Muscle of leg (tissue), 16 donors: ENCODE results near the gene CSRP2. TPM values are rescaled to one million over a fixed set of nuclear protein-coding genes. Genes with fewer than 3 reads are reported as not detected.

Source experiments
- DNase-seq: peaks from one replicate; pipeline ENCODE4 v3.0.0; 2013
- H3K27ac ChIP-seq: one replicate; pipeline ENCODE4 v1.5.1; 2013; ENCODE audit warnings: mild to moderate bottlenecking, low read length, control low read depth
- H3K27me3 ChIP-seq: one replicate; pipeline ENCODE4 v1.6.1; 2013; ENCODE audit warnings: low read length; ENCODE audit not compliant: control insufficient read depth, insufficient read depth
- H3K36me3 ChIP-seq: one replicate; pipeline ENCODE4 v1.6.1; 2013; ENCODE audit warnings: low read length; ENCODE audit not compliant: control insufficient read depth, insufficient read depth
- H3K4me1 ChIP-seq: one replicate; pipeline ENCODE4 v1.6.1; 2013; ENCODE audit warnings: low read length; ENCODE audit not compliant: control insufficient read depth, insufficient read depth
- H3K4me3 ChIP-seq: one replicate; pipeline ENCODE4 v1.5.1; 2013; ENCODE audit warnings: low read length, control low read depth
- H3K9me3 ChIP-seq: replicated peaks from 2 replicates; pipeline ENCODE4 v1.6.1; 2013; ENCODE audit warnings: low read depth, low read length; ENCODE audit not compliant: control insufficient read depth
- WGBS: methylation state at CpG from one replicate; pipeline ENCODE4 v1.1.5; 2013; ENCODE audit warnings: missing lambda C conversion rate; ENCODE audit not compliant: insufficient coverage; 5-methylcytosine and 5-hydroxymethylcytosine counted together
- long read RNA-seq, 11 donors: transcript quantifications; one replicate each; lab custom pipeline, GENCODE V29; 2026
- polyA plus RNA-seq, 8 donors: library from polyadenylated mRNA; unstranded; fragments of 120-200 nt; gene quantifications; one replicate each; pipeline versions ENCODE4 v1.2.1 to v1.2.3, GENCODE V29; 2013; ENCODE audit warnings: inconsistent platforms in 1 of 8, low replicate concordance in 1 of 8; ENCODE audit not compliant: insufficient read length in 8 of 8, insufficient read depth in 1 of 8
- total RNA-seq: library from RNA; stranded (reverse); fragments of 120-200 nt; gene quantifications from one replicate; pipeline ENCODE4 v1.2.4, GENCODE V29; 2013

CSRP2 gene
- total RNA-seq (40.8 TPM), polyA plus RNA-seq (10 to 100 TPM; 32.3 to 71.7 (median 45.2) TPM)
- long read RNA-seq, donor 1, transcript CSRP2-201 (6 exons, 943 nt), result major isoform, 9 of 10 reads
- long read RNA-seq, donor 1, partial matches to known transcripts, result 0 of 10 reads
- long read RNA-seq, donor 1, other reads (novel, unspliced or antisense), result 0 of 10 reads
- long read RNA-seq, donor 2, partial matches to known transcripts, result 0 of 1 reads
- long read RNA-seq, donor 2, other reads (novel, unspliced or antisense), result 0 of 1 reads
- long read RNA-seq, donor 3, transcript CSRP2-201 (6 exons, 943 nt), result major isoform, 14 of 17 reads
- long read RNA-seq, donor 3, partial matches to known transcripts, result 0 of 17 reads
- long read RNA-seq, donor 3, other reads (novel, unspliced or antisense), result 0 of 17 reads
- long read RNA-seq, donor 4, transcript CSRP2-201 (6 exons, 943 nt), result major isoform, 7 of 11 reads
- long read RNA-seq, donor 4, partial matches to known transcripts, result 0 of 11 reads
- long read RNA-seq, donor 4, other reads (novel, unspliced or antisense), result 0 of 11 reads
- long read RNA-seq, donor 5, full-length matches to known transcripts, result 78 of 100 reads
- long read RNA-seq, donor 5, partial matches to known transcripts, result 22 of 100 reads
- long read RNA-seq, donor 5, other reads (novel, unspliced or antisense), result 0 of 100 reads
- long read RNA-seq, donor 6, full-length matches to known transcripts, result 40 of 47 reads
- long read RNA-seq, donor 6, partial matches to known transcripts, result 7 of 47 reads
- long read RNA-seq, donor 6, other reads (novel, unspliced or antisense), result 0 of 47 reads
- long read RNA-seq, donor 7, full-length matches to known transcripts, result 45 of 65 reads
- long read RNA-seq, donor 7, partial matches to known transcripts, result 20 of 65 reads
- long read RNA-seq, donor 7, other reads (novel, unspliced or antisense), result 0 of 65 reads
- long read RNA-seq, donor 8, full-length matches to known transcripts, result 20 of 20 reads
- long read RNA-seq, donor 8, partial matches to known transcripts, result 0 of 20 reads
- long read RNA-seq, donor 8, other reads (novel, unspliced or antisense), result 0 of 20 reads
- long read RNA-seq, donor 9, full-length matches to known transcripts, result 21 of 21 reads
- long read RNA-seq, donor 9, partial matches to known transcripts, result 0 of 21 reads
- long read RNA-seq, donor 9, other reads (novel, unspliced or antisense), result 0 of 21 reads
- long read RNA-seq, donor 10, full-length matches to known transcripts, result 39 of 49 reads
- long read RNA-seq, donor 10, partial matches to known transcripts, result 10 of 49 reads
- long read RNA-seq, donor 10, other reads (novel, unspliced or antisense), result 0 of 49 reads
- long read RNA-seq, donor 11, full-length matches to known transcripts, result 23 of 23 reads
- long read RNA-seq, donor 11, partial matches to known transcripts, result 0 of 23 reads
- long read RNA-seq, donor 11, other reads (novel, unspliced or antisense), result 0 of 23 reads

- no peaks in the 10 kb centered on the region for H3K36me3 ChIP-seq
- WGBS, result under 1% methylated on average over 61 of the region's 71 CpGs
Measured at GRCh38 chr12:76878899-76879709, at the start of gene CSRP2. Gene CSRP2 (minus strand): TSS chr12:76879019. CDS start chr12:76866260, 12,759 bp downstream.

GRCh38 chr12:76927170-76927784 is 48.5 kb upstream of the CSRP2 start:
- WGBS, result no CpG with 5 or more reads among the region's 2 CpGs
- Histone ChIP-seq H3K4me1 (no peaks in the 10 kb centered on the region), H3K36me3 (no peaks in the 10 kb centered on the region), H3K4me3 (no peak overlapping the region), H3K9me3 (no peaks in the 10 kb centered on the region), H3K27ac (no peak overlapping the region), H3K27me3 (no peaks in the 10 kb centered on the region)
- DNase-seq, result no peak

More at GRCh38 chr12:76878899-76879709, at the start of gene CSRP2:
- H3K27me3 ChIP-seq, result peaks cover 8% of the 10 kb centered on the region
- peak; percentile 94 for DNase-seq
- H3K4me1 ChIP-seq, result peaks cover 13% of the 10 kb centered on the region
- peak within 1 kb of the TSS; percentile 94 for H3K27ac ChIP-seq
- H3K9me3 ChIP-seq, result peaks cover 2% of the 10 kb centered on the region
- H3K4me3 ChIP-seq, result peak within 1 kb of the TSS; percentile 75

GRCh38 chr12:76925135-76925534 is 46.3 kb upstream of the CSRP2 start:
- no peaks in the 10 kb centered on the region for H3K4me1 ChIP-seq
- no peak for DNase-seq
- no peak overlapping the region for H3K27ac ChIP-seq
- H3K9me3 ChIP-seq, result no peaks in the 10 kb centered on the region
- H3K27me3 ChIP-seq, result no peaks in the 10 kb centered on the region
- H3K4me3 ChIP-seq, result no peak overlapping the region
- H3K36me3 ChIP-seq, result no peaks in the 10 kb centered on the region
- no CpG with 5 or more reads among the region's 1 CpG for WGBS

GRCh38 chr12:76922866-76923265 is 44.0 kb upstream of the CSRP2 start:
- H3K27me3 ChIP-seq, result no peaks in the 10 kb centered on the region
- no peaks in the 10 kb centered on the region for H3K36me3 ChIP-seq
- 67% methylated on average over 1 of the region's 2 CpGs for WGBS
- H3K4me1 ChIP-seq, result no peaks in the 10 kb centered on the region
- DNase-seq, result no peak
- H3K27ac ChIP-seq, result no peak overlapping the region
- H3K9me3 ChIP-seq, result no peaks in the 10 kb centered on the region
- H3K4me3 ChIP-seq, result no peak overlapping the region

GRCh38 chr12:76921891-76922664 is 43.3 kb upstream of the CSRP2 start:
- DNase-seq, result no peak
- Histone ChIP-seq H3K4me1 (no peaks in the 10 kb centered on the region), H3K4me3 (no peak overlapping the region), H3K27me3 (no peaks in the 10 kb centered on the region), H3K36me3 (no peaks in the 10 kb centered on the region), H3K9me3 (no peaks in the 10 kb centered on the region), H3K27ac (no peak overlapping the region)
- WGBS, result 85% methylated on average over 5 of the region's 6 CpGs

- Histone ChIP-seq H3K4me1 (no peaks in the 10 kb centered on the region), H3K9me3 (no peaks in the 10 kb centered on the region), H3K27ac (no peak overlapping the region), H3K4me3 (no peak overlapping the region), H3K27me3 (no peaks in the 10 kb centered on the region), H3K36me3 (no peaks in the 10 kb centered on the region)
- 83% methylated on average over 1 of the region's 2 CpGs for WGBS
- DNase-seq, result no peak
Measured at GRCh38 chr12:76921100-76921471, 42.3 kb upstream of the CSRP2 start.

GRCh38 chr12:76920172-76921099 is 41.6 kb upstream of the CSRP2 start:
- Histone ChIP-seq H3K27ac (no peak overlapping the region), H3K9me3 (no peaks in the 10 kb centered on the region), H3K27me3 (no peaks in the 10 kb centered on the region), H3K36me3 (no peaks in the 10 kb centered on the region), H3K4me3 (no peak overlapping the region), H3K4me1 (no peaks in the 10 kb centered on the region)
- WGBS, result 83% methylated on average over 4 of the region's 9 CpGs
- no peak for DNase-seq
